ENCODE data around the gene ELOVL3.

The ELOVL3 gene

DNA sequence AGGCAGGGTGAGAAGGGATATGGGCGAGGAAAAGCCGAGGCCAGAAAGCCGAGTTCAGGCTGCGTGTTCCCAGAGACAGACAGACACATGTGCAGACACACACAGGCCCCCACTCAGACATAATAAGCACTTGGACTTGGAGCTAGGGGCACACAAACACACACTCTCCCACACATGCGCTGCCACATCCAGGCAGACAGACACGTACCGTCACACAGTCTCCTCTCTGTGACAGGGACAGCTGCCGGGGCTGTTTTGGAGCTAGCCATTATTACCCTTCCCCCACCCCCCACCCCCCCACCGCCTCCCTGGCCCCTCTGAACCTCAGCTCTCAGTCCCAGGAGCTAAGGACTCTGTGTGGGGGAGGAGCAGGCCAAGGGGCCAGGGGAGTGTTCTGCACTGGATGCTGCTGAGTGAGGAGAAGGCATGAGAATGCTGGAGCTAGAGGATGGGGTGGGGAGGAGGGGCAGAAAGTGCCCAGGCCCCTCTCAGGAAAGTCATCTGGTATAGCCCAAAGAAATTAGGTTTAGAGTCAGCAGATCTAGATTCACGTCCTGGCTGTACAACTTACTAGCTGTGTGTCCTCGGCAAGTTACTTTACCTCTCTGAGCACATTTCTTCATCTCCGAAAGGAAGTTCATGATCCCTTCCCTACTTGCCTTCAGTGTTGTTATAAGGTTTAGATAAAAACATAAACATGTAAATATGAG is 8.9 kb downstream of the ELOVL3 start:
- DNase-seq (no peak), ATAC-seq (replicated peaks) (no peak)
- Mint-ChIP-seq H3K4me3 (no peak overlapping the region), H3K36me3 (peaks cover 0 to 1% of the 10 kb centered on the region in 2 donors), H3K27ac (no peak overlapping the region), H3K27me3 (peaks cover 57 to 65% of the 10 kb centered on the region in 2 donors), H3K4me1 (peaks cover 5 to 20% of the 10 kb centered on the region in 2 donors), H3K9me3 (no peaks in the 10 kb centered on the region)

DNA sequence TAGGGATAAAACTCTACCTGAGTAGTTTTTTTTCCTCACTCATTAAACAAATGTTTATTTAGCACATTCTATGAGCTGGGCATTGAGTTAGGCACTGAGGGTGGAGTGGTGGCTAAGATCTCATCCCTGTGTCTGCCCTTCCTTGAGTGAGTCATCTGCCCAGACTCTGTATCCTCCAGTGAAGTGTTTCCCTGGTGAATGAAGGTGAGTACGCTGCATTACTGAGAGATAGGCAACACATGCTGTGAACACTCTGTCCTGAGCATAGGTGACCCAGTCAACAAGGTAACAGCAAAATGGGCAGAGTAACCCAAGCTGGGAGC is 9.5 kb downstream of the ELOVL3 start:
- H3K4me1 Mint-ChIP-seq = peaks cover 3 to 20% of the 10 kb centered on the region in 2 donors
- no peaks in the 10 kb centered on the region for H3K36me3 Mint-ChIP-seq
- no peak overlapping the region for H3K4me3 Mint-ChIP-seq
- H3K27ac Mint-ChIP-seq = peak overlapping the region; percentile 48
- H3K27me3 Mint-ChIP-seq = peaks cover 59 to 65% of the 10 kb centered on the region in 2 donors
- ATAC-seq (replicated peaks) = no peak
- no peaks in the 10 kb centered on the region for H3K9me3 Mint-ChIP-seq
- no peak for DNase-seq

DNA sequence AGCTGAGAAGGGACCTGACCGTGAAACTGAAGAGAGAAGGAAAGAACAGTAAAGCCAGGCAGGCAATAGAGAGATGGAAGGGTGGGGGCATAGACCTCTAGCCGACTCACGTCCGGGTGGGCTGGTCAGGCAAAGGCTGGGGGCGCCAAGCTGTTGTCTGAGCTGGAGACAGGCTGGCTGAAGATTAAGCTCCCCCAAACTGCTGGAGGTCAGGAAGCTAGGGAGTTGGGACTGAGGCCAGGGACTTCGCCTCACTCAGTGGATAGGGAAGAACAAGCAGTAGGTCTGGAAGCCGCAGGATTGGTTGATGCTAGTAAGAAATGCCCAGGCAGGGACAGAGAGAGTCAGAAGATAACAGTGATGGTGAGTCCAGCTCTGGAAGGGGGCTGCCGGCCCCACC is 9.9 kb downstream of the ELOVL3 start:
- H3K27me3 Mint-ChIP-seq = peaks cover 61 to 65% of the 10 kb centered on the region in 2 donors
- H3K9me3 Mint-ChIP-seq = no peaks in the 10 kb centered on the region
- no peak for ATAC-seq (replicated peaks)

DNA sequence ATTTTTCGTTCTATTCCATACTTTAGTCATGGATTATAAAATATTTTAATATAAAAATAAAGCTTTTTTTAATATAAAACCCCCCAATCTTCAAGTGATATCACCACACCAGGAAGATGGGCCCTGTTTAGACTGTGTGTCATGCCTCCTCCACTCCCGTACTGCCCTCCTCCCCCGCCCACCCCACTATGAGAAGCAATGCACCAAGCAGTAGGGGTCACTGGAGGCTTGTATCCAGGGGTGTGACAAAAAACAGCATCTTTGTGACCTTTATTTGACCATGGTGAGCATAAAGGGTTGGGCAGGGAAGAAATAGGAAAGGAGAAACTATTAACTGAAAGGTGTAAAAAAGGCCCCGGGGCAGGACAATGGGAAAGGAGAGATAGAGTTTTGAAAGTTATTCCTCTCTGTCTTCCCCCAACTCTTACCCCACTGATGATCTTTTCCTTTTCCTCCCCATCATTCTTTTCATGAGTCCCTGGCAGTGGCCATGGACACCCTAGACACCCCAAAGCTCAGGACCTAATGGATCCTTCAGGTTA is 11.7 kb downstream of the ELOVL3 start:
- no peak for DNase-seq
- Mint-ChIP-seq H3K36me3 (no peaks in the 10 kb centered on the region), H3K9me3 (no peaks in the 10 kb centered on the region), H3K4me3 (no peak overlapping the region), H3K4me1 (peaks cover 7 to 22% of the 10 kb centered on the region in 2 donors), H3K27me3 (peaks cover 60 to 66% of the 10 kb centered on the region in 2 donors), H3K27ac (no peak overlapping the region)
- no peak for ATAC-seq (replicated peaks)

More for the DNA sequence above, 9.9 kb downstream of the ELOVL3 start:
- no peak for DNase-seq
- no peaks in the 10 kb centered on the region for H3K36me3 Mint-ChIP-seq
- peak overlapping the region; percentile 48 for H3K27ac Mint-ChIP-seq
- H3K4me3 Mint-ChIP-seq = no peak overlapping the region
- H3K4me1 Mint-ChIP-seq = peaks cover 4 to 20% of the 10 kb centered on the region in 2 donors

DNA sequence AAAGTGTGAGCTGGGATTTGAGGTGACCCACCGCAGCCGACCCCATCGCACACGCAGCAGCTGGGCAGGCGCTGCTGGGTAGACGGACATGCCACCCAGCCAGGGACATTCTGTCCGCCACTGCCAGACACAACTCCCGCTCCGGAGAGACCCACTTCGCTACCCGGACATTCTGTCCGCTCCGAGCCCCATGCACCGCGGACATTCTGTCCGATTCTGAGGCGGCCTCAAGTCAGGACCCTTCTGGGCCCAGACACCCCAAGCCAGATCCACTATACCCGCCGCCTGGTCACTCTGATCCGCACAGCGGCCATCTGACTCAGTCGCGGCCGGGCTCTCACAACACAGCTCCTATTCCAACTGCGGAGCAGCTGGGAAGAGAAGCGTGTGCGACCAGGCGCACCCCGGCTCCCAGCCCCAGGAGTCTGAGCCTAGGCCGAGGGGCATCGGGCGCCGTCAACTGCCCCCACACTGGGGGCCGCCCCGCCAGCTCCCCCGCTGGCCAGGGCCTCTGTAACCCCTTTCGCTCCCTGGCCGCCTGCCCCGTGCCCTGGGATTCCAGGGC is 14.4 kb downstream of the ELOVL3 start:
- ATAC-seq (replicated peaks) (no peak), DNase-seq (no peak)
- H3K27ac Mint-ChIP-seq = no peak overlapping the region
- peaks cover 52% of the 10 kb centered on the region in 2 donors for H3K27me3 Mint-ChIP-seq
- H3K36me3 Mint-ChIP-seq = no peaks in the 10 kb centered on the region
- H3K4me1 Mint-ChIP-seq = peaks cover 11 to 30% of the 10 kb centered on the region in 2 donors
- peak overlapping the region; percentile 74 to 83 for H3K4me3 Mint-ChIP-seq
- H3K9me3 Mint-ChIP-seq = no peaks in the 10 kb centered on the region

DNA sequence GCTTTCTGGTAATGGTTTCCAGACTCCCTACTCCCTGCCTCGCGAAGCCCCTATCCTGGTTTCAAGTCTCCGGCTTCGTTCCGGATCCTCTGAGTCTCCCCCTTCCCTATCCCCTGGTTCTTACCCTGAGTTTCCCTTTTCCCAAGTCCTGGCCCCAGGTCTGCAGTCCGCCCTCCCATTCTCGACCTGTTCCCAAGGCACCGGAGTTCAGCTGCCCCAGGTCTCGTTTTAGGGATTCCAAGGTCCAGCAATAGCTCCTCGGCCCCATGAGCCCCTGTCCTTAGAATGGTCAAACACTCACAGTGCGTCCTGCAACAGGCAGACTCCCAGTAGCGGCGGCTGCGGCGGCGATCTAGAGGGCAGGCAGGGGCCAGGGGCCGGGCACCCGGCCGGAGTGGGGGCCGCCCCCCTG is 14.9 kb downstream of the ELOVL3 start:
- H3K4me1 Mint-ChIP-seq = peaks cover 13 to 30% of the 10 kb centered on the region in 2 donors

DNA sequence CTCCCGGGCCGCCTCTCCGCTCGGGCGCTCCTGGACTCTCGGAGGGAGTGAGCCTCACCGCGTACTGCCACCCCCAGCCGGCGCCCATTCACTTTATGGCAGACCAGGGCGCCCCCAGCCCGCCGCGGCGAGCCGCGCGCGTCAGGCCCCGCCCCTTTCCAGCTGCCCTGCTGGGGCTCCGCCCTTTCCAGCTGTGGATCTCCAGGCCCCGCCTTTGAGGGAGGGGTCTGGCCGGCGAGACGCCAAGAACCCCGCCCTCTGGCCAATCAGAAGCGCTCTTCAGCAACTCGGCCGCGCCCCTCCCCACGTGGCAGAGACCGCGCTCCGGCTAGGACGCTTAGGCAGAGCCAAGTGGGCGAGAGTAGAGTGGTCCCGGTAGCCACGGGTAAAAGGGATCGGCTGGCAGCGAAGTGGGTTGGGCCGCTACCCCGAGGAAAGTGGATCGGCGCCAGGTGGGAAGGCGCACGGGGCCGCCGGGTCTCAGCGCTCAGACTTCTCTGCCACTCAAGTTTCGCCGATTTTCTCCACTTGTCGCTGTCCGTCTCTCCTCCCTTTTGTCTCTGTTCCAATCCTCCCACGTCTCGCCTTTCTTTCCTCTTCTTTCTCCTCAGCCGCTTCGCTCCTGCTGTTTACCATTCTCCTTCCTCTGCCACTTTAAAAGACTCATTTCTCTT is 15.5 kb downstream of the ELOVL3 start, which contains the start of gene PITX3:
PITX3 (minus strand) TSS at position 69 of the 674 bp plus-strand sequence. CDS start 9,432 bp downstream, outside the sequence.
- peaks cover 17 to 36% of the 10 kb centered on the region in 2 donors for H3K4me1 Mint-ChIP-seq
- DNase-seq = peak; percentile 85
- peaks cover 41 to 43% of the 10 kb centered on the region in 2 donors for H3K27me3 Mint-ChIP-seq
- H3K9me3 Mint-ChIP-seq = no peaks in the 10 kb centered on the region
- peak; percentile 58 to 68 for ATAC-seq (replicated peaks)
- no peak within 1 kb of the TSS for H3K27ac Mint-ChIP-seq
- peak within 1 kb of the TSS; percentile 81 to 83 for H3K4me3 Mint-ChIP-seq
- peaks cover 3 to 5% of the 10 kb centered on the region in 2 donors for H3K36me3 Mint-ChIP-seq

More for the DNA sequence above, 14.9 kb downstream of the ELOVL3 start:
- Mint-ChIP-seq H3K36me3 (no peaks in the 10 kb centered on the region), H3K27me3 (peaks cover 47% of the 10 kb centered on the region in 2 donors), H3K9me3 (no peaks in the 10 kb centered on the region), H3K27ac (no peak overlapping the region), H3K4me3 (peak overlapping the region; percentile 74 to 83)
- peak; percentile 10 for DNase-seq
- no peak for ATAC-seq (replicated peaks)

DNA sequence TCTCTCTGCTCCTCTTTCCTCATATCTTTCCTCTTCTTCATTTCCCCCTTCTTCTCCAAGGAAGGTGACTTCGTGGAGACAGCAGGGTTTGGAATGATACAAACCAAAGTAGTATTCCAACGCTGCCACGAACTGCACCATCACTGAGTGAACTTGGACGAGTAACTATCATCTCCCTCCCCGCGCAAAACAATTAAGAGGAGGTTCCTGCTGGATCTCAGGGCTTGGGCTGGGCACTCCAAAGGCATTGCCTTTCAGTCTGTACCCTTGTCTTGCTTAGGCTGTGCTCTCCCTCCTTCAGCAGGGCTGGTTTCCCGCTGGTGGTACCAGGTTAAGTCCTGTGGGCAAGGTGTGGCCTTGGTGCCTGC is 16.0 kb downstream of the ELOVL3 start:
- Mint-ChIP-seq H3K36me3 (peaks cover 3 to 8% of the 10 kb centered on the region in 2 donors), H3K27me3 (peaks cover 36 to 37% of the 10 kb centered on the region in 2 donors), H3K9me3 (no peaks in the 10 kb centered on the region), H3K27ac (no peak overlapping the region), H3K4me3 (peak overlapping the region; percentile 81 to 83), H3K4me1 (peaks cover 21 to 41% of the 10 kb centered on the region in 2 donors)
- no peak for DNase-seq
- ATAC-seq (replicated peaks) = no peak

DNA sequence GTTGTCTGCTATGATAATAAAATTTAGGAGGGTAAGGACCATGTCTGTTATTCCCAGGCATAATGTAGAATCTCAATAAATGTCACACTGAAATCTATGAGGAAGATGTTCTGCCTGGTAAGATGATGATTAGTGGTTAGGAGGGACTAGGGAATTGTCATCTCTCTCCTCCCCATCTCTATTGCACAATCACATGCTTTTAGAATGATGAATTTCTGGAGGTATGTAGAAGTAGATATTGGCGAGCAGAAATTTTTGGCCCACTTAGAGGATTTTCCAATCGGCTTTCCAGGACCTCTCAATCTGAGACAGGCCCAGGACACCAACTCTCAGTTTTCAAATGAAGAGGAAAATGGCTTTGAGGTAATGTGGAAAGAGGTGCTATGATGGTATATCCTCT is 17.2 kb downstream of the ELOVL3 start:
- Mint-ChIP-seq H3K4me3 (no peak overlapping the region), H3K27me3 (peaks cover 34 to 35% of the 10 kb centered on the region in 2 donors), H3K4me1 (peaks cover 31 to 53% of the 10 kb centered on the region in 2 donors), H3K36me3 (peaks cover 7 to 18% of the 10 kb centered on the region in 2 donors), H3K9me3 (no peaks in the 10 kb centered on the region), H3K27ac (no peak overlapping the region)
- ATAC-seq (replicated peaks) (no peak), DNase-seq (no peak)

DNA sequence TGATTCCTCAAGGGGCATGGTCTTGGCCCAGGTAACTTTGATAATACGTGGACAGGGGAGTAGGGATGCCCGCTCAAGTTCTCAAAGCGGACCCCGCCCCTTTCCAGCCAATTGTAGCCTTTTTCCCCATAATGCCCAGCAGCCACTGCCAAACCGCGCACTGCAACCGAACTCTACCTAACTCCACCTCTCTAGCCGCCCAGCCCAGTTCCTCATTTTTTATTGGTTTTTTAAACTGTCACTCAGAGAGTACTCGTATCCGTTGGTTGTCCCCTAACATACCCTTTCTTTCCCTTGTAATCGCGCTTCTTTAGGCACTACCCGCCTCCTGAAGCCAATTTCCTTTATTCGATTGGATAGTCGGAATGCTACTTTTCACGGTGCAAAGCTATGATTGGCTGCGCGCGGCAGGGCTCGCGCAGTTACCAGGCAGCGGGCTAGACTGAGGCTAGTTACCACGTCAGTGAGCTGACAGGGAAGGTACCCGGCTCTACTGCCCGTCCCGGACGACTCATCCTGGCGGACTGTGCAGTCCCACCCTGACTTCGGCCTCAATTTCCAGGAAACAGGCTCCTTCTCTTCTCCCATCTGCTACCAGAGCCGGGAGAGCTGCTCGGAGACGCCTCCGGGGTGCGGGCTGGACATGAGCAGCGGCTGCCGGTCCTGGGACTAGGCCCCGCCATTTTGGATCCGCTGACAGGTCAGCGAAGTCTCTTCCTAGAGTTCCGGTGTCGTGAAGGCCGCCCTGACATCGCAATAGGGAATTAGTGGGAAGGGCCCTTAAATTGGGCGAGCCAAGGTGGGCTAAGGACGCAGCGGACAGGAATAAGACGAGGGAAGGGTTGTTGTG is 19.2 kb downstream of the ELOVL3 start, which contains the start of gene GBF1:
GBF1 (plus strand) TSS at position 451 of the 850 bp plus-strand sequence. CDS start 13,407 bp downstream, outside the sequence.
- peaks cover 23 to 30% of the 10 kb centered on the region in 2 donors for H3K27me3 Mint-ChIP-seq

DNA sequence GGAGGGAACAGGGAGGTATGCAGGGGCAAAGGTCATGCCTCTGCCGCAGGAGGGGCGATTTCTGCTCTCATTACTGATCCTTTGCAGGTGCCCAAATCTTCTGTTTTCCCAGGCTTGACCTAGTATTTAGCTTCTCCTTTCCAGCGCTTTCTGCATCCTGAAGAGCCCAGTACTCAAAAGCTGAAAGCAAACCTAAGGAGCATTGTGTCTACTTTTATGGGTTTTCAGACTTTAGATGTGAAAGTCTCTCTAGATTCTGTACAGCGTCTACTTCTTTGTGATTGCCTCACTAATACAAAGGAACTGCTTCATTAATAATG is 19.8 kb downstream of the ELOVL3 start:
- peaks cover 30 to 45% of the 10 kb centered on the region in 2 donors for H3K4me1 Mint-ChIP-seq
- peaks cover 17 to 24% of the 10 kb centered on the region in 2 donors for H3K27me3 Mint-ChIP-seq
- no peaks in the 10 kb centered on the region for H3K9me3 Mint-ChIP-seq
- peaks cover 9 to 22% of the 10 kb centered on the region in 2 donors for H3K36me3 Mint-ChIP-seq
- H3K27ac Mint-ChIP-seq = peak overlapping the region; percentile 95
- peak overlapping the region; percentile 95 to 99 for H3K4me3 Mint-ChIP-seq
- ATAC-seq (replicated peaks) = no peak
- no peak for DNase-seq

More for the DNA sequence above, 19.2 kb downstream of the ELOVL3 start, which contains the start of gene GBF1:
- peak; percentile 93 for DNase-seq
- peak; percentile 91 to 95 for ATAC-seq (replicated peaks)
- Mint-ChIP-seq H3K27ac (peak within 1 kb of the TSS; percentile 95), H3K36me3 (peaks cover 7 to 22% of the 10 kb centered on the region in 2 donors), H3K4me3 (peak within 1 kb of the TSS; percentile 95 to 99), H3K9me3 (no peaks in the 10 kb centered on the region), H3K4me1 (peaks cover 31 to 51% of the 10 kb centered on the region in 2 donors)

DNA sequence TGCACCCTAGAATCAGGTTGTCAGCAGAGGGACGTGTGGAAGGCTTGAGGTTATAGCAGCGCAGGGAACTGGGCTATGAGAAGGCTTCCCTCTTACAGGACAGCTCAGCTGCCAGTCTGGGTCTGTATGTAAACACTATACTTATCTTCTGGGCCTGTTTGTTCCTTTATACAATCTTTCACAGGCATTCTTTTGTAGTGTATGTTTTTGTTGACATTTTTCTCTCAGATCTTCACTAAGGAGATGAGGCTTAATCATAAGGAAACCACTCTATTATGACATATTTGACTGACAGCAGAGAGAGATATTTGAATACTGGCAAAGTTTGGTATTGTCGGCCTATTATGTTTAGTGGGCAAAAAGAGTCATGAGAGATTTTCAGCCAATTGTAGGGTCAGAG is 20.2 kb downstream of the ELOVL3 start:
- Mint-ChIP-seq H3K4me1 (peaks cover 28 to 41% of the 10 kb centered on the region in 2 donors), H3K27me3 (peaks cover 14 to 20% of the 10 kb centered on the region in 2 donors), H3K27ac (peak overlapping the region; percentile 95), H3K9me3 (no peaks in the 10 kb centered on the region), H3K36me3 (peaks cover 9 to 22% of the 10 kb centered on the region in 2 donors), H3K4me3 (peak overlapping the region; percentile 95 to 99)
- ATAC-seq (replicated peaks) (no peak), DNase-seq (no peak)

DNA sequence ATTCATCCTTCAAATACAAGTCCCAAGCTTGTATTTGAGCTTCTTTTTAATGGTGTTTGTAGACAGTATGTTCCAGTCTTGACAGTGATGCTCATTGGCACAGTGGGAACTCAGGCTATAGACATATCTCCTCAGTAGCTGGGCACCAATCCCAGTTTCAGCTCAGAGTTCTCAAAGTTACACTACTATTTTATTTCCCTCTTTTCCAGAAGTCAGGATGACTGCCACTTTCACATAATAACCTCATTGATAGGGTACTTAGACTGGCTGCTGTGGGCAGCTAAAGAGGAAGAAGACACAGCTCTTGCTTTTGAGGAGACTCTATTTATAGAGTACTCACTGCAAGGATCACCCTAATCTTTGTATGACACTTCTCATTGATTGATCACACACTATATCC is 21.6 kb downstream of the ELOVL3 start:
- Mint-ChIP-seq H3K4me1 (peaks cover 25 to 31% of the 10 kb centered on the region in 2 donors), H3K27ac (no peak overlapping the region), H3K27me3 (peaks cover 6% of the 10 kb centered on the region in 2 donors), H3K9me3 (no peaks in the 10 kb centered on the region), H3K4me3 (peak overlapping the region; percentile 29 to 65), H3K36me3 (peaks cover 10 to 26% of the 10 kb centered on the region in 2 donors)
- ATAC-seq (replicated peaks) (no peak), DNase-seq (no peak)
